DMS 273 (cell line): ENCODE results near the gene TSTD1.
"Not testable (repeated sequence)": the region's sequence is repeated elsewhere in the genome, so short reads cannot be mapped to it uniquely, and the experiment has no call there.

ENCODE experiments used
- DNase-seq: peaks from one replicate; lab custom pipeline; 2025; ENCODE audit not compliant: unreplicated experiment; lab: John Stamatoyannopoulos, UW

TSTD1 gene

DNA sequence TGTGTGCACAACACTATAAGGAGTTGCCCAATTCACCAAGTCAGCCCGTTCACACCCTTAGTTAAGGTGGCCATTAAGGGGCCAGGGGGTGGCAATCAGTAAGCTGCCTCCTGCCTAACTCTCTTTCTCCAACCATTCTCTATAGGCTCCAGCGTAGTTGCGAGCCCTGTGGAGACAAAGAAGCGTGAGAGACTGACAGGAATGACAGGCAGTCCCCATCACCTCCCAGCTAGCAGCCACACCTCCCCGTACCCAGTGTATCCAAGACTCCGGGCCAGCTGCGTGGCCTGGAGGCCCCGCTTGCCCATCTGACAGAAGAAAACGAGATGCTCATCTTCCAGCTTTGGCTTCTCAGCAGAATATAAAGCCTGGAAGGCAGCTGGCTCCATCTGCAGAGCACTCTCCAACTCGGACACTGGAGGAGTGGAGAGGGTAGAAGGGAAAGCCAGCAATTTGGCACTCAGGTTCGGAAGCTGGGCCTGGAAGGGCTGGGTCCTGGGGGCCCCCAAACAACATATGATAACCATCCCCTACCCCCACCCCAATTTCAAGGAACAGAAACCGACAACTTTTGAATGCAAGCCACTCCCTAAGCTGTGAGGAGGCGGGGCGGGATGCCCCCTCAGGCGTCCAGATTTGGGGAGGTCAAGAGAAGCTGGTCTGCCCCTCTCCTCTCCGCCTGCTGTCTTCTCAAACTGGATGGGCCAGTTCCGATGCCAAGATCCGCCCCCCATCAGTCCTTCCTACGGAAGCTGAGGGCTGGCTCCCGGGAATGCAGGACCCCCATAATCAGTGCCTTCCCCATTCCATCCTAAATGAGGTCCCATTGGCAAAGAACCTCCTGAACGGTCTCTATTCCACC is 872 bp downstream of the TSTD1 start:
- DNase-seq = no peak

DNA sequence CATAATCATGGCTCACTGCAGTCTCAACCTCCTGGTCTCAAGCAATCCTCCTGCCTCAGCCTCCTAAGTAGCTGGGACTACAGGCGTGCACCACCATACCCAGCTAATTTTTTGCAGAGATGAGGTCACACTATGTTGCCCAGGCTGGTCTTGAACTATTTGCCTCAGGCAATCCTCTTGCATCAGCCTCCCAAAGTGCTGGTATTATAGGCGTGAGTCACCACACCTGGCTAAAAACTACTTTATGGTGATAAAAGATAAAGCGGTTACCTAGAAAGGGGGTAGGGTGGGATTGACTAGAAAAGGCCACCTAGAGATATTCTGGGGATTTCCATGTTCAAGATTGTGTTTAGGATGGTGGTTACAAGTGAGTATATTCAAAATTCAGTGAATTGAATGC is 5.0 kb downstream of the TSTD1 start:
- DNase-seq = no peak

DNA sequence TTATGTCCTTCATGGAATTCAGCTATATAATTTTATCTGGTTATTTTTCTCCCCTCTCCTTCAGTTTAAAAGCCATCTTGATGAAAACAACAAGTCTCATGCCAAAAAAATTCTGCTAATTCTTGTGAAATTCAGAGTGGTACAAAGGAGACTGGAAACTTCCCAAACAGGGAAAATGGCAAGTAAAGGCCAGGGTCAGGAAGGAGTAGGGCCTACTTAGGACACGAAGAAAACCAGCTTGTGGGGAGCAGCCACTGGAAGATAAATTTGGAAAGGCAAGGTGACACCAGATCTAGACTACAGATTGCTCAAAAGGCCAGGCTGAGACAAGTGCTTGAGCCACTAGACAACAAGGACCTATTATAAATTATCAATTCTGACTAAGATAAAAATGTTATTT is 6.4 kb downstream of the TSTD1 start:
- no peak for DNase-seq

DNA sequence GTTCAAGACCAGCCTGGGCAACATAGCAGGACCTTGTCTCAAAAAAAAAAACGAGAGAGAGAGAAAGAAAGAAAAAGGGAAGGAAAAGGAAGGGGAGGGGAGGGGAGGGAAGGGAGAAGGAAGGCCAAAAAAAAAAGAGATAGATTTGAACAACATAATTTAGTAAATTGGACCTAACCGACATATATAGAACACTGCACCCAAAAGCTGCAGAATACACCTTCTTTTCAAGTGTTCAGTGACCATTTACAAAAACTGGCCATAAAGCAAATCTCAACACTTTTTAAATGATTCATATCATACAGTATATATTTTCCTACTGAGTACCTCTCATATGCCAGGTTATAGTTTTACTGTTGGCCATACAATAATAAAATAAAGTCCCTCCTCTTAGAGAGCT is 6.9 kb downstream of the TSTD1 start:
- DNase-seq = no peak

DNA sequence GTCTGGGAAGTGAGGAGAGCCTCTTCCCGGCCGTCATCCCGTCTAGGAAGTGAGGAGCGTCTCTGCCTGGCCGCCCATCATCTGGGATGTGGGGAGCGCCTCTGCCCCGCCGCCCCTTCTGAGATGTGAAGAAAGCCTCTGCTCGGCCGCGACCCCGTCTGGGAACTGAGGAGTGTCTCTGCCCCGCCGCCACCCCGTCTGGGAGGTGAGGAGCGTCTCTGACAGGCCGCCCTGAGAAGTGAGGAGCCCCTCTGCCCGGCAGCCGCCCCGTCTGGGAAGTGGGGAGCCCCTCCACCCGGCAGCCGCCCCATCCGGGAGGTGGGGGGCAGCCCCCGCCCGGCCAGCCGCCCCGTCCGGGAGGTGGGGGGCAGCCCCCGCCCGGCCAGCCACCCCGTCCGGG is 9.3 kb downstream of the TSTD1 start:
- not testable (repeated sequence) for DNase-seq

DNA sequence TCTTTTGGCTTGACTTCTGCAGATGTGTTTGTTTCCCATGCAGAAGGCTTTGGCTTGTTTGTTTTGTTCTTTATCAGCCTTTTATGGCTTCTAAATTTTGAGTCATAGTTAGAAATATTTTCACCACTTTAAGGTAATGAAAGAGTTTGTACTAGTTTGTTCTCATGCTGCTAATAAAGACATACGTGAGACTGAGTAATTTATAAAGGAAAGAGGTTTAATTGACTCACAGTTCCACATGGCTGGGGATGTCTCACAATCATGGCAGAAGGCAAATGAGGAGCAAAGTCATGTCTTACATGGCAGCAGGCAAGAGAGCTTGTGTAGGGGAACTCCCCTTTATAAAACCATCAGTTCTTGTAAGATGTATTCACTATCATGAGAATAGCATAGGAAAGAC is 11.8 kb downstream of the TSTD1 start:
- not testable (repeated sequence) for DNase-seq

DNA sequence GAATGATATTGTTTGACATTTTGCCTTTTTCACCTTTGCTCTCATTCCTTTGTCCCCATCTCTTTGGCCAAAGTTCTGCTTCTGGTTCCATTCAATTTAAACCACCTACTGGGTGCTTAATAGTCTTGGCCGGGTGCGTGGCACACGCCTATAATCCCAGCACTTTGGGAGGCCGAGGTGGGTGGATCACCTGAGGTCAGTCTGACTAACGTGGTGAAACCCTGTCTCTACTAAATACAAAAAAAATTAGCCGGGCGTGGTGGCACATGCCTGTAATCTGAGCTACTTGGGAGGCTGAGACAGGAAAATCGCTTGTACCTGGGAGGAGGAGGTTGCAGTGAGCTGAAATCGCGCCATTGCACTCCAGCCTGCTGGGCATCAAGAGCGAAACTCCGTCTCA is 16.3 kb downstream of the TSTD1 start:
- not testable (repeated sequence) for DNase-seq

DNA sequence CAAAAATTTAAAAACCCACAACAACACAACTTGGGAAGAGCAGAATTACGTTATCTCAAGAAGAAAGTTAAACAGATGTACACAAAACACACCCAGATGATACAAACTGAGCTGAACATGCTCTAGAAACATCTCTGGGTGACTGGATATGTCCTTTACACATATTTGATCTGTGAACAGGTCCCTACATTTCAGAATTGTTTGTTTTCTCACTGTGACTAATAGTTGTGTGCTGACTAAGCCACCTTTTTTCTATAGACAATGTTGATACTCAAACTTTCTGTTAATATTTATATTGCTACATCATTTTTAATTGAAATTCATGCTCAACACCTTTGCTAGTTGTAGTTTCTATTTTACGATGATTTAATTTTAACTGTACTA is 16.8 kb downstream of the TSTD1 start:
- no peak for DNase-seq

DNA sequence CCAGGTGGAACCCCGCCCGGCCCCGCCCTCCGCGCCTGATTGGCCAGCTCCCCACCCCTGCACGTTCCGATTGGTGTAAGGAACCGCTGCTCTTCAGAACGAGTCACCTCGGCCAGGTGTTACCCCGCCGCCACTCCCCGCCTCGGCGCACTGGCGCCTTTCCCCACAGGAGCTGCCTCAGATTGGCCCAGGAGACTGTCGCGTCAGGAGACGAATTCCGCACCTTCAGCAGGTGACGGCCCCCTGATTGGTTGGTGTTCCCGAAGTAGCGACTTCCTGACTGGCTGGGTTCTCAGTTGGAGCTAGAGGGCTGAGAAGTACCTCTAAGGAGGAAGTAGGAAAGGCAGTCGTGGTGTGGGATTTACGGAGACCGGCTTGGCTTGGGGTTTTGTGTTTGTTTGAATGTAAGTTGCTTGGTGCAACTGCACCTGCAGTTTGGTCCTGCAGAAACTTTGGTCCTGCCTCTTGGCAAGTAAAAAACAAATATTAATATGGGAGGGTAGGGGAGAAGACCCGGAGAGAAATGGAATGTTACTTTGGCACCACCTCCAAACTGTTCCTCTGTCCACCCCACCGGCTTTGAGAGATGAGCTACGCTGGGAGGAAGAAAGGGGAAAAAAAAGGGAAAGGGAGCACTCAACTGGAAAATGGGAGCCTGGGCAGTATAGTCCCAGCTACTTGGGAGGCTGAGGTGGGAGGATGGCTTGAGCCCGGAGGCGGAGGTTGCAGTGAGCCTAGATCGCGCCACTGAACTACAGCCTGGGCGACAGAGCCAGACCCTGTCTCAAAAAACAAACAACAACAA is 17.4 kb downstream of the TSTD1 start:
- DNase-seq = peak; percentile 91

DNA sequence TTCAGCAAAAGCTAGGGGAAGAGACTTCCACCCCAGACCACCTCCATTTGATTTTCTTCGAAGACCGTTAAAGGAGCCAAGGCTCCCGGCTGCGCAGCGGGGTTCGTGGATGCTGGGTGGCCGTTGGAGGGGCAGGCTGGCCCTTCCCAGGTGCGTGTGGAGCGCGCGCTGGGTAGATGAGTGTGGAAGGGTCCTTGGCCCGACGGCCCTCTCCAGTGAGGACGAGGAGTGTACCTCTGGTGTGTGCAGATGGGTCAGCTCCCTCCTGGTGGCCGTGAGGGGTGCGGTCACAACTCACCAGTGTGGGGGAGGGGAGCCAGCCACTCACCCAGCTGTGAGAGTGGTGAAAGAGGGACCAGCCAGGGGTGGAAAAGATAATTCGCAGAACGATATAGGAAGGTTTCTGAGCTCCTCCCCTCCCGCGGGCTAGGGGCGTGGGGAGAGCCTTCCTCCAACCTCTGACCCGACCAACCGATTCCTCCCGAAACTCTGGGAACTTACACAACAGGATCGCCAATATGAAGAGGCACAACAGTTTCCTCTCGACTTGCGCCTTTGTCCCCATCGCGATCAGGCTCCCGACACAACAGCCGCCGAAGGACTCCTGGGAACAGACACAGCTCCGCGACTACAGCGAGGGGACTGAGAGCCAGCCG is 18.1 kb downstream of the TSTD1 start, which contains the start of gene F11R:
Gene F11R, minus strand, starts transcription at position 644 of the 656 bp plus-strand sequence. Its CDS starts 79 bp downstream, at position 565.
- DNase-seq = peak; percentile 71

DNA sequence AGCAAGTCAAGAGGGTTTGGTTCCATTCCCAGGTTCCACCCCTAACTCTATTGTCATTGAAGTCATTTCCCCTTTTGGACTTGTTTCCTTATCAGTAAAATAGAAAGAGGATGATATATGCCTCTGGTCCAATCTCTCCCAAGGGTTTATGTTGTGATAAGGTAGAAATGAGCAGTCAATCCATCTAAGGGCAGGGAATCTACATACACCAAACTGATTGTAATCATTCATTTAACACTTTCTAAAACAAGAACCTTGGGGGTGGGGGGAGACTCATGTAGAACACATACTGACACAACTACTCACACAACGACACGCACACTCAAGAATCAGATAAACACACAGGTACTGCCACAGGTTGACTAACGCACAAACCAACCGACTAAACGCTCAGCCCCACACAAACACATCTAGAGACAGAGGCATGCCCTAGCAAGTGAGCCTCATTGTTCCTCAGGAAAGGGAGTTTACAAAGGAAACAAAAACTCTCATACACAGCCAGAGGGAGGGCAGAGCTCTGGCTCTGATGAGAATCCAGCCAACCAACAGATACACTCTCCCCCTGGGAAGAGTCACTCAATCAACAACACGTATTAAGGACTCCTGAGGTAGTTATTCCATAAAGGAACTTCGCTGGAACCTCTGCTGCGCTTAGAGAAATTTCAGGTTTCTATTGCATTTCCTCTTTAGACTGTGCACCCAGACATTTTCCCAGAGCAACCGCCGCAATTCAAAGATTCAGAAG is 18.8 kb downstream of the TSTD1 start:
- DNase-seq = no peak

DNA sequence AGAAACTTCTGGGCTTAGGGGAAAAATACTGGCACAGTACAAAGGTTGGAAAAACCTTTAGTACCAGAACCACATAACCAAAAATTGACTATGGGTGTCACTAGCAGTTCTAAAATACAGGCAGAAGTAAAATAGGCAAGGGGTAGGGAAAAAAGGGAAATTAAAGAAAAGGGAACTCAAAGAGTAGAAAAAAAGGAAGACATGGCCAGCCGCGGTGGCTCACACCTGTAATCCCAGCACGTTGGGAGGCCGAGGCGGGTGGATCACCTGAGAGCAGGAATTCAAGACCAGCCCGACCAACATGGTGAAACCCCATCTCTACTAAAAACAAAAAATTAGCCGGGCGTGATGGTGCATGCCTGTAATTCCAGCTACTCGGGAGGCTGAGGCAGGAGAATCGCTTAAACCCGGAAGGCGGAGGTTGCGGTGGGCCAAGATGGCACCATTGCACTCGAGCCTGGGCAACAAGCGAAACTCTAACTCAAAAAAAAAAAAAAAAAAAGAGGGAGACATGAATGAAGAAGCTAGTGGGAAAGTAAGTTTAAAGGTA is 19.6 kb downstream of the TSTD1 start:
- DNase-seq = not testable (repeated sequence)

DNA sequence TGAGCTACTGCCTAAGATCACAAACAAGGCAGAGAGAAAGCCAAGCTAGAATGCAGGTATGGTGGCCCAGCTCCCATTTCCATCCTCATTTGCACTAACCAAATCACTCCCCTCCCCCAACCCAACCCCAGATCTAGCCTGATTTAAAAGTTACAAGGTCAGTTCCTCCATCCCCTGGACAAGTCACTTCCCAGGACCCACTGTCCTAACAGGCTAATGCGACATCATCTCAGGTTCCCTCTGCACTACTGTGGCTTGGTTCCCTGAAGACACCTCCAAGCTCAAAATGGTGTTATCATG is 20.2 kb downstream of the TSTD1 start:
- DNase-seq = no peak

DNA sequence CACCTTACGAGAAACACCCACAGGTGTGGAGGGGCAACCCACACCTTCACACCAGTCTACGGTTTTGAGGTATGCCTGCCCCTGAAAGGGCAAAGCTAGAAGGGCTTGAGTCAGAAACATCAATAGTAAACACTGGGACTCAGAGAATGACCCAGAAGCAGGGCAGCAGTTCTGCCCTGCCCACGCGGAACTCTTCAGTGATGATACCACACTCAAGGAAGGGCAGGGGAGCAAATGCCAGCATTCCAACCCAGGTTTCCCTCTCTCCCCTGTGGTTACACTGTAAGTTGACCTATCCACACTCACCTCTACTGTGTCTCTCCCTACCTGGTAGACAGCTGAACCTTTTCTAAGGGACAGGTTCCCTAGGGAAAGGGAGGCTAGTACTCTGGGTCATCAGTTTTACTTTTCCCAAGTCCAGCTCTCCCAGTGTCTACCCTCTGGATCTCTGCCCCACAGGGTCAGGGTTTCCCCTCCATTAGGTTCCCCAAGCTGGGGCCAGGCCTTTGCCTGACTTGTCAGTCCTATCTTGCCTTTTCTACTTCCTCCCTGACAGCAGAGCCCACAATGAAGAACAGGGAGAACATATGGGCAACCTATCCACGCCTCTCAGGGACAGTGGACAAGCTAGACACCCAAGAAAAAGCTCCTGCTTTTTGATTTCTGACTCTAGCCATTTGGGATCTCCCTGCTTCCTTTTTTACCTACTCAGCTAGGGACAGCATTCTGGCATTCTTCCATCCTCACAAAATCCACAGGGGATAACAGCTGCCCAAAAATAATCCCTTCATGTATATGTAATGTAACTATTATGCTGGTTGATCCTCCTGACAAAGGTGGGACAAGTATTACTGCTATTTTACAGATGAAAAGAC is 20.8 kb downstream of the TSTD1 start:
- DNase-seq = no peak

DNA sequence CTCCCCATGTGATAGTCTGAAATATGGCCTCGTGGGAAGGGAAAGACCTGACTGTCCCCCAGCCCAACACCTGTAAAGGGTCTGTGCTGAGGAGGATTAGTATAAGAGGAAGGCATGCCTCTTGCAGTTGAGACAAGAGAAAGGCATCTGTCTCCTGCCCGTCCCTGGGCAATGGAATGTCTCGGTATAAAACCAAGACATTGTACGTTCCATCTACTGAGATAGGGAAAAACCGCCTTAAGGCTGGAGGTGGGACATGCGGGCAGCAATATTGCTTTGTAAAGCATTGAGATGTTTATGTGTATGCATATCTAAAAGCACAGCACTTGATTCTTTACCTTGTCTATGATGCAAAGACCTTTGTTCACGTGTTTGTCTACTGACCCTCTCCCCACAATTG is 21.6 kb downstream of the TSTD1 start:
- not testable (repeated sequence) for DNase-seq

DNA sequence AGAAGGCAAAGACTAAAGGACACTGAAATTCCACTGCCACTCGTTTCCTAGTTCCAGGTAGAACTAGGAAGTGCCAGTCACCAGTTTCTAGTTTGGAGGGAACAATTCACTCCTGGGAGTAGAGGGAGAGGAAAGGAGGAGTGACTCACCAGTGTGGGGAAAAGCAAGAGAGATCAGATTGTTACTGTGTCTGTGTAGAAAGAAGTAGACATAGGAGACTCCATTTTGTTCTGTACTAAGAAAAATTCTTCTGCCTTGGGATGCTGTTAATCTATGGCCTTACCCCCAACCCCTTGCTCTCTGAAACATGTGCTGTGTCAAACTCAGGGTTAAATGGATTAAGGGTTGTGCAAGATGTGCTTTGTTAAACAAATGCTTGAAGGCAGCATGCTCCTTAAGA is 22.1 kb downstream of the TSTD1 start:
- DNase-seq = not testable (repeated sequence)

DNA sequence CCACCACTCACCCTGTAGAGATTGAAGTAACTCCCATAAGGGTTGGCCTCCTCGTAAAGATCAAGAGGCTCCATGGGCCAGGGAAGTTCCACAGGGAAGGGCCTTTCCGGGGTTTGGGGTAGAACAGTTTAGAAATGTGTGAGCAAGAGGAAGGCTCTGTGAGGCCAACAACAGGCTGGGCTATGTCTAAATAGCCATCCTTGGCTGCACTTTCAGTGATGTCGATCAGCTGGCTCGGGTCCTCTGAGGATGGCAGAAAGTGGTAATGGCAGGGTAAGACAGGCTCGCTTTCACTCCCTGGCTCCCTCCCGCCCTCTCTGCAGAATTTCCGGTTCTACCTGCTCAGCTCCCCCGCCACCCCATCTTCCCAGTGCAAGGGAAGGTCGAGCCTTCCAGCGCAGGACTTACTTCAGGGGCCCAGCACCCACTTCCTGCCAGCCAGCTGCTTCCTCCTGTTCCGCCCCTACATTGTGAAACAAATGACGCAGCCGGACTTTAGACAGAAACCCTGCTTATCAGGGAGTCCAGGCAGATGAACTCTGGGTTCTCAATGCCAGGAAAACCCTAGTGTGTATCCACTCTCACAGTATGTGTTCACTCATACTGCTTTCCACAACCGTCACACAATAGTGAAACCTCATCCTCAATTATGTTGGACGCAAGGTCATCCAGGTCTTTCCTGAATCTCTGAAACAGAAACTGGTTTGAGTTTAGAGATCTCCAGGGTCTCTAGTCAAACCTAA is 25.1 kb downstream of the TSTD1 start:
- no peak for DNase-seq

DNA sequence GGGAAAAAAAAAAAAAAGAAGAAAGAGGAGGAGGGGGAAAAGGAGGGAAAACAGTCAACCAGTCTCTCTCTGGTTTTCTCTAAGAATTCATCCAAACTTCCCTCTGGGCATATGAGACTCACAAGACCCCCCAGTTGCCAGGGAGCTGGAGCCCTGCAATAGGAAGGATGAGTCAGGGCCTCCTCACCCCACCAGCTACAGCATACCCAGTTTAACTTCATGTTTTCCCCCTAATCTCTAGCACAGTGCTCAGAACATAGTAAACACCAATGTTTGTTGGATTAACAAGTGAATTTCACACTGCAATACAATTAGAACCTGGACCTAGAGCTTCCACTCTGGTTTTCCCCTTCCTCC is 25.7 kb downstream of the TSTD1 start:
- DNase-seq = no peak

DNA sequence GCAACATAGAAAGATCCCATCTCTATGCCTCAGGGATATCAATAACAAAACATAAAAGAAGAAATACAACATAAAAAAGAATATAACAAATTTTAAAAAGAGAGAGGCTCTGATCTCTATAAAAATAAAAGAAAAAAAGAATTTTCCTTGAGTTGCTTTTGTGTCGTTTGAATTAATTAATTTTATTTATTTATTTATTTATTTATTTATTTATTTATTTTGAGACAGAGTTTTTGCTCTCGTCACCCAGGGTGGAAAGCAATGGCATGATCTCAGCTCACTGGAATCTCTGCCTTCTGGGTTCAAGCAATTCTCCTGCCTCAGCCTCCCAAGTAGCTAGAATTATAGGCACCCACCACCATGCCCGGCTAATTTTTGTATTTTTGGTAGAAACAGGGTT is 26.3 kb downstream of the TSTD1 start:
- DNase-seq = no peak
